HuH-7.5 (cell line): Measurements from ENCODE around the gene GNG3.

Experiments used
- DNase-seq: peaks from one replicate; pipeline ENCODE4 v3.0.0; 2011; ENCODE audit warnings: low spot score

GNG3 gene

GRCh38 chr11:62757846-62758788, 50.6 kb downstream of the GNG3 start:
- no peak for DNase-seq
